SK-N-SH (cell line): ENCODE data around the gene PABPC1L. TPM values are rescaled to one million over a fixed set of nuclear protein-coding genes. Genes with fewer than 3 reads are reported as not detected.

Source experiments
- CTCF ChIA-PET: fragments of 300-600, 350-600 bp; formaldehyde crosslinking; extraction: SDS; loops from one replicate; lab custom pipeline; 2021; lab: Yijun Ruan, JAX
- POLR2A ChIA-PET: fragments of 350-600 bp; sonication (Branson Sonifier 250); formaldehyde crosslinking; extraction: SDS; loops from one replicate; lab custom pipeline; 2020; ENCODE audit warnings: antibody characterized with exemption, inconsistent platforms; lab: Yijun Ruan, JAX
- DNase-seq: peaks from one replicate; pipeline ENCODE4 v3.0.0; 2012
- H2AFZ ChIP-seq: fragments of 200-600 bp; sonication (generic); 2 replicates; pipeline ENCODE4 v1.8.1; 2016; ENCODE audit warnings: antibody characterized with exemption, mild to moderate bottlenecking, low read depth
- H3F3A ChIP-seq: fragments of 200-600 bp; sonication (generic); replicated peaks from 2 replicates; pipeline ENCODE3; 2016; ENCODE audit warnings: antibody characterized with exemption, mild to moderate bottlenecking; ENCODE audit not compliant: insufficient read depth
- H3K27ac ChIP-seq, 2 experiments: fragments of 200-500 bp in 1 of 2; fragments of 200-600 bp in 1 of 2; sonication (Bioruptor generic) in 1 of 2; sonication (generic), shearing (Covaris generic) in 1 of 2; 2 replicates each; pipeline versions ENCODE4 v1.5.1 to v1.6.1; 2014 to 2016; ENCODE audit warnings: low read depth in 2 of 2, inconsistent platforms in 1 of 2, low read length in 1 of 2, mild to moderate bottlenecking in 1 of 2, mixed read lengths in 1 of 2
- H3K27me3 ChIP-seq: fragments of 200-600 bp; sonication (generic), shearing (Covaris generic); 2 replicates; pipeline ENCODE4 v1.6.1; 2016; ENCODE audit warnings: mixed run types; ENCODE audit not compliant: insufficient read depth
- H3K36me3 ChIP-seq, 2 experiments: fragments of 200-500 bp in 1 of 2; fragments of 200-600 bp in 1 of 2; sonication (Bioruptor generic) in 1 of 2; sonication (generic) in 1 of 2; replicated peaks in 1 of 2; 2 replicates each; pipeline versions ENCODE3 to v1.5.1; 2014 to 2016; ENCODE audit warnings: low read length in 1 of 2, mild to moderate bottlenecking in 1 of 2; ENCODE audit not compliant: insufficient read depth in 2 of 2, control insufficient read depth in 1 of 2
- H3K4me1 ChIP-seq, 2 experiments: fragments of 200-500 bp in 1 of 2; fragments of 200-600 bp in 1 of 2; sonication (Bioruptor generic) in 1 of 2; sonication (generic), shearing (Covaris generic) in 1 of 2; 2 replicates each; pipeline versions ENCODE4 v1.5.1 to v1.6.1; 2014 to 2016; ENCODE audit warnings: low read depth in 1 of 2, low read length in 1 of 2, mixed run types in 1 of 2; ENCODE audit not compliant: insufficient read depth in 2 of 2, control insufficient read depth in 1 of 2
- H3K4me2 ChIP-seq: fragments of 200-600 bp; sonication (generic), shearing (Covaris generic); 2 replicates; pipeline ENCODE4 v1.6.1; 2017; ENCODE audit warnings: mixed run types
- H3K4me3 ChIP-seq, 2 experiments: fragments of 200-500 bp in 1 of 2; fragments of 200-600 bp in 1 of 2; sonication (Bioruptor generic) in 1 of 2; sonication (generic), shearing (Covaris generic) in 1 of 2; 2 replicates each; pipeline versions ENCODE4 v1.5.1 to v1.8.1; 2014 to 2016; ENCODE audit warnings: low read depth in 2 of 2, inconsistent platforms in 1 of 2, low read length in 1 of 2, mild to moderate bottlenecking in 1 of 2, mixed read lengths in 1 of 2, moderate library complexity in 1 of 2
- H3K79me2 ChIP-seq: fragments of 200-600 bp; sonication (generic); 2 replicates; pipeline ENCODE4 v1.8.1; 2017; ENCODE audit warnings: mild to moderate bottlenecking; ENCODE audit not compliant: insufficient read depth
- H3K9ac ChIP-seq: fragments of 200-600 bp; sonication (generic); 2 replicates; pipeline ENCODE4 v1.6.1; 2017; ENCODE audit warnings: mixed run types
- H3K9me2 ChIP-seq: fragments of 200-600 bp; sonication (generic); 2 replicates; pipeline ENCODE4 v1.6.1; 2017; ENCODE audit warnings: mixed run types
- H3K9me3 ChIP-seq: fragments of 200-600 bp; sonication (generic); 2 replicates; pipeline ENCODE4 v1.6.1; 2017; ENCODE audit warnings: mixed run types, mild to moderate bottlenecking, moderate library complexity
- H4K20me1 ChIP-seq: fragments of 200-600 bp; sonication (generic); 2 replicates; pipeline ENCODE4 v1.6.1; 2017; ENCODE audit warnings: mild to moderate bottlenecking, mixed run types; ENCODE audit not compliant: insufficient read depth
- CHD2 ChIP-seq: fragments of 150-350 bp; IDR thresholded peaks from 2 replicates; pipeline ENCODE4 v1.6.1; 2018; ENCODE audit warnings: low read length; ENCODE audit not compliant: partially characterized antibody
- ELF1 ChIP-seq: IDR thresholded peaks from 2 replicates; pipeline ENCODE4 v1.4.0; 2012
- EP300 ChIP-seq, 2 experiments: IDR thresholded peaks; 2 replicates each; pipeline versions ENCODE4 v1.4.0 to v1.6.1; 2012; ENCODE audit warnings: borderline replicate concordance in 1 of 2, low read depth in 1 of 2, low read length in 1 of 2
- FOXM1 ChIP-seq: IDR thresholded peaks from 2 replicates; pipeline ENCODE4 v1.4.0; 2012; ENCODE audit warnings: low read depth, mild to moderate bottlenecking
- GABPA ChIP-seq: IDR thresholded peaks from 2 replicates; pipeline ENCODE4 v1.4.0; 2012; ENCODE audit warnings: low read depth, mild to moderate bottlenecking
- GATA2 ChIP-seq: sonication (generic); formaldehyde crosslinking; IDR thresholded peaks from 2 replicates; pipeline ENCODE4 v1.5.0; 2020; ENCODE audit warnings: mild to moderate bottlenecking, missing genetic modification reagents
- JUND ChIP-seq: IDR thresholded peaks from 2 replicates; pipeline ENCODE4 v1.4.0; 2012
- NFIC ChIP-seq: IDR thresholded peaks from 2 replicates; pipeline ENCODE4 v1.4.0; 2012; ENCODE audit warnings: borderline replicate concordance
- NRF1 ChIP-seq: IDR thresholded peaks from 2 replicates; pipeline ENCODE4 v1.6.1; 2012; ENCODE audit warnings: low read depth, mild to moderate bottlenecking, low read length
- POLR2AphosphoS5 ChIP-seq: IDR thresholded peaks from 2 replicates; pipeline ENCODE4 v1.6.1; 2012; ENCODE audit warnings: low read depth, low read length
- RAD21 ChIP-seq: IDR thresholded peaks from 2 replicates; pipeline ENCODE4 v1.6.1; 2012; ENCODE audit warnings: mild to moderate bottlenecking, low read length
- SIN3A ChIP-seq: IDR thresholded peaks from 2 replicates; pipeline ENCODE4 v1.6.1; 2012; ENCODE audit warnings: low read depth, mild to moderate bottlenecking, low read length, moderate library complexity, borderline replicate concordance
- SMC3 ChIP-seq: IDR thresholded peaks from 2 replicates; pipeline ENCODE4 v1.6.1; 2012; ENCODE audit warnings: low read depth, low read length, improper control_type of control experiment
- TAF1 ChIP-seq: IDR thresholded peaks from 2 replicates; pipeline ENCODE4 v1.6.1; 2012; ENCODE audit warnings: low read depth, mild to moderate bottlenecking, low read length, moderate library complexity, borderline replicate concordance
- TCF12 ChIP-seq: IDR thresholded peaks from 2 replicates; pipeline ENCODE4 v1.4.0; 2012
- TEAD4 ChIP-seq: IDR thresholded peaks from 2 replicates; pipeline ENCODE4 v1.4.0; 2012; ENCODE audit warnings: mild to moderate bottlenecking, borderline replicate concordance; ENCODE audit not compliant: insufficient read depth
- WGBS: methylation state at CpG from one replicate; pipeline ENCODE4 v1.1.6; 2017; ENCODE audit warnings: low lambda C conversion rate; 5-methylcytosine and 5-hydroxymethylcytosine counted together
- polyA plus RNA-seq, 3 experiments: library from polyadenylated mRNA; depleted of rRNA; stranded (reverse); fragments of >200 nt; gene quantifications; 2 replicates each; pipeline ENCODE4 v1.2.3, GENCODE V29; 2012
- TF ChIP-seq, protein P1 (sequence below): fragments of 150-350 bp; IDR thresholded peaks from 2 replicates; pipeline ENCODE4 v1.6.1; 2016; ENCODE audit warnings: mild to moderate bottlenecking, low read depth, low read length
- TF ChIP-seq, protein P2 (sequence below): IDR thresholded peaks from 2 replicates; pipeline ENCODE4 v1.4.0; 2012; ENCODE audit warnings: low read depth, borderline replicate concordance

PABPC1L gene
- polyA plus RNA-seq, 1 of the 3 experiments (the other 2 are of a cell fraction): 205 TPM

DNA sequence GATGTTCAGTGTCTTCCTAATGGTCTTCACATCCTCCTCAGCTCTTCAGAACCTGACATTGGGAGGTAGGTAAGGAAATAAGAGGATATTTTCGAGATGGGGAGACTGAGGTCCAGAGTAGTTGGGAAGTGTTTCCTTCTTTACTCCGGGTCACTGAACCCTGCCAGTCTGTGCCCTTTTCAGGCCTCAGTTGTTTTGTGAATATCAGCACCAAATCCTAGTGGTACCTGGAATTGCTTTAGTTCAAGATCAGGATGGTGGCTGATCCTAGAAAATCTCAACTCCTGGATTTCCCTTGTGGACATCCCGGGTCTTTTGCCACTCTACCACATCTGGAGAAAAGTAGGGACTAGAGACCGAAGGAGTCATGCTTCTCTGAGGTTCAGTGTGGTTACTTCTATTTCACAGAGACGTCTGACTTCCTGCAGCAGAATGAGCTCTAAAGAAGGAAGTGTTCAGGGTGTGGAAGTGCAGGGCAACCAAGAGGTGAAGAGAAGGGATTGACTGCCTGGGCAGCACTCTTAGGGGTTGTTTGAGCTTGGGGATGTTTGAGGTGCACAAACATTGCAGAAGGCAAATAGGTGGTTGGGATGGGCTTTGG, 57.4 kb downstream of the PABPC1L start:
- Histone ChIP-seq H3K9ac (peak overlapping the region; percentile 84), H3K79me2 (peaks cover 54% of the 10 kb centered on the region), H3K36me3 (peaks cover 4 to 5% of the 10 kb centered on the region in 2 experiments), H3K9me2 (no peaks in the 10 kb centered on the region), H3K4me1 (peaks cover 17 to 20% of the 10 kb centered on the region in 2 experiments; a peak in 3 of 4 replicates), H3K27me3 (no peaks in the 10 kb centered on the region), H4K20me1 (peaks cover 14% of the 10 kb centered on the region; the same call in 1 of the 2 replicates), H3K4me3 (peak overlapping the region; percentile 66 to 97), H2AFZ (no peak overlapping the region), H3K27ac (peak overlapping the region in 1 of 2 experiments; percentile 47; a peak in 2 of 4 replicates), H3K4me2 (peak overlapping the region; percentile 84), H3K9me3 (no peaks in the 10 kb centered on the region), H3F3A (peaks cover 3% of the 10 kb centered on the region)
- ChIA-PET POLR2A (no interaction called here), CTCF (interaction anchor here (1.0 to 1.9 kb wide), 3 partner anchors 44 to 128 kb away, joined by 3 to 6 read pairs (median 4); no protein-coding TSS in a partner anchor)
- no peak for DNase-seq
- 9% methylated on average over 5 of the region's 5 CpGs for WGBS
- TF ChIP-seq NRF1 (no peak), RAD21 (no peak), FOXM1 (no peak), SIN3A (no peak), SMC3 (no peak), TAF1 (no peak), CHD2 (no peak), ELF1 (no peak), JUND (no peak), POLR2AphosphoS5 (no peak), GABPA (no peak), NFIC (no peak), TCF12 (no peak), EP300 (IDR thresholded peaks at IDR 0.05; ENCODE audit: borderline replicate concordance in 1 of 2, low read depth in 1 of 2, low read length in 1 of 2) (no peak), GATA2 (CRISPR knock-in tag) (no peak), TEAD4 (no peak)
- TF ChIP-seq, protein P1, sequence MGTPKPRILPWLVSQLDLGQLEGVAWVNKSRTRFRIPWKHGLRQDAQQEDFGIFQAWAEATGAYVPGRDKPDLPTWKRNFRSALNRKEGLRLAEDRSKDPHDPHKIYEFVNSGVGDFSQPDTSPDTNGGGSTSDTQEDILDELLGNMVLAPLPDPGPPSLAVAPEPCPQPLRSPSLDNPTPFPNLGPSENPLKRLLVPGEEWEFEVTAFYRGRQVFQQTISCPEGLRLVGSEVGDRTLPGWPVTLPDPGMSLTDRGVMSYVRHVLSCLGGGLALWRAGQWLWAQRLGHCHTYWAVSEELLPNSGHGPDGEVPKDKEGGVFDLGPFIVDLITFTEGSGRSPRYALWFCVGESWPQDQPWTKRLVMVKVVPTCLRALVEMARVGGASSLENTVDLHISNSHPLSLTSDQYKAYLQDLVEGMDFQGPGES: no peak
- TF ChIP-seq, protein P2, sequence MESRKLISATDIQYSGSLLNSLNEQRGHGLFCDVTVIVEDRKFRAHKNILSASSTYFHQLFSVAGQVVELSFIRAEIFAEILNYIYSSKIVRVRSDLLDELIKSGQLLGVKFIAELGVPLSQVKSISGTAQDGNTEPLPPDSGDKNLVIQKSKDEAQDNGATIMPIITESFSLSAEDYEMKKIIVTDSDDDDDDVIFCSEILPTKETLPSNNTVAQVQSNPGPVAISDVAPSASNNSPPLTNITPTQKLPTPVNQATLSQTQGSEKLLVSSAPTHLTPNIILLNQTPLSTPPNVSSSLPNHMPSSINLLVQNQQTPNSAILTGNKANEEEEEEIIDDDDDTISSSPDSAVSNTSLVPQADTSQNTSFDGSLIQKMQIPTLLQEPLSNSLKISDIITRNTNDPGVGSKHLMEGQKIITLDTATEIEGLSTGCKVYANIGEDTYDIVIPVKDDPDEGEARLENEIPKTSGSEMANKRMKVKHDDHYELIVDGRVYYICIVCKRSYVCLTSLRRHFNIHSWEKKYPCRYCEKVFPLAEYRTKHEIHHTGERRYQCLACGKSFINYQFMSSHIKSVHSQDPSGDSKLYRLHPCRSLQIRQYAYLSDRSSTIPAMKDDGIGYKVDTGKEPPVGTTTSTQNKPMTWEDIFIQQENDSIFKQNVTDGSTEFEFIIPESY: no peak
